Astrocyte (in vitro differentiated cells and primary cell): ENCODE data around the gene PAX5. TPM values are rescaled to one million over a fixed set of nuclear protein-coding genes. Genes with fewer than 3 reads are reported as not detected.

Experiments
- DNase-seq: peaks from one replicate; pipeline ENCODE4 v3.0.0-alpha.2; 2010; ENCODE audit warnings: low read depth
- FAIRE-seq: peaks from 2 replicates; lab custom pipeline; 2011; peaks lifted over from hg19 to GRCh38; lab: Jason Lieb, UNC
- H2AFZ ChIP-seq: 2 replicates; pipeline ENCODE4 v1.6.0; 2012; ENCODE audit warnings: low read depth, low read length, inconsistent platforms
- H3K27ac ChIP-seq: 2 replicates; pipeline ENCODE4 v1.5.1; 2011; ENCODE audit warnings: low read depth, low read length, inconsistent platforms
- H3K27me3 ChIP-seq: 2 replicates; pipeline ENCODE4 v1.6.0; 2011; ENCODE audit warnings: low read length, inconsistent platforms; ENCODE audit not compliant: insufficient read depth
- H3K36me3 ChIP-seq: 2 replicates; pipeline ENCODE4 v1.5.1; 2011; ENCODE audit warnings: low read length, inconsistent platforms; ENCODE audit not compliant: insufficient read depth
- H3K4me1 ChIP-seq: 2 replicates; pipeline ENCODE4 v1.5.1; 2011; ENCODE audit warnings: low read length, inconsistent platforms; ENCODE audit not compliant: insufficient read depth
- H3K4me2 ChIP-seq: 2 replicates; pipeline ENCODE4 v1.6.0; 2012; ENCODE audit warnings: low read length, inconsistent platforms
- H3K4me3 ChIP-seq: 2 replicates; pipeline ENCODE4 v1.5.1; 2011; ENCODE audit warnings: low read depth, mild to moderate bottlenecking, low read length, inconsistent platforms; ENCODE audit not compliant: insufficient read depth
- H3K79me2 ChIP-seq: 2 replicates; pipeline ENCODE4 v1.6.0; 2012; ENCODE audit warnings: mild to moderate bottlenecking, low read length, inconsistent platforms; ENCODE audit not compliant: insufficient read depth
- H3K9ac ChIP-seq: 2 replicates; pipeline ENCODE4 v1.6.0; 2012; ENCODE audit warnings: mild to moderate bottlenecking, low read length, inconsistent platforms
- H3K9me3 ChIP-seq: 2 replicates; pipeline ENCODE4 v1.5.1; 2012; ENCODE audit warnings: low read depth, mild to moderate bottlenecking, low read length, inconsistent platforms; ENCODE audit not compliant: insufficient read depth
- H4K20me1 ChIP-seq: 2 replicates; pipeline ENCODE4 v1.6.0; 2012; ENCODE audit warnings: low read length, inconsistent platforms; ENCODE audit not compliant: insufficient read depth
- H3K27ac Mint-ChIP-seq: one replicate; pipeline ENCODE4 v1.8.0; 2021; ENCODE audit warnings: mild to moderate bottlenecking, mixed read lengths; ENCODE audit not compliant: unreplicated experiment
- H3K27me3 Mint-ChIP-seq: one replicate; pipeline ENCODE4 v1.8.0; 2021; ENCODE audit warnings: low read depth, mixed read lengths; ENCODE audit not compliant: unreplicated experiment
- H3K36me3 Mint-ChIP-seq: one replicate; pipeline ENCODE4 v1.8.0; 2021; ENCODE audit warnings: low read depth, mixed read lengths; ENCODE audit not compliant: unreplicated experiment
- H3K4me1 Mint-ChIP-seq: one replicate; pipeline ENCODE4 v1.8.0; 2021; ENCODE audit warnings: low read depth, mixed read lengths; ENCODE audit not compliant: unreplicated experiment
- H3K4me3 Mint-ChIP-seq: one replicate; pipeline ENCODE4 v1.8.0; 2021; ENCODE audit warnings: mild to moderate bottlenecking, moderate library complexity, mixed read lengths; ENCODE audit not compliant: unreplicated experiment
- H3K9me3 Mint-ChIP-seq: one replicate; pipeline ENCODE4 v1.8.0; 2021; ENCODE audit warnings: mild to moderate bottlenecking, mixed read lengths; ENCODE audit not compliant: unreplicated experiment
- CTCF ChIP-seq: IDR thresholded peaks from 2 replicates; pipeline ENCODE4 v1.5.1; 2011; ENCODE audit warnings: low read depth, mild to moderate bottlenecking, inconsistent platforms, low read length, moderate library complexity; ENCODE audit not compliant: insufficient read depth
- EZH2 ChIP-seq: IDR thresholded peaks from 2 replicates; pipeline ENCODE4 v1.6.1; 2012; ENCODE audit warnings: mild to moderate bottlenecking, low read length, inconsistent platforms; ENCODE audit not compliant: insufficient read depth
- total RNA-seq: library from RNA; stranded (reverse); gene quantifications from 2 replicates; pipeline ENCODE4 v1.2.1, GENCODE V29; 2021

PAX5 gene
- total RNA-seq, 1 donor from 2014 or later = not detected

DNA sequence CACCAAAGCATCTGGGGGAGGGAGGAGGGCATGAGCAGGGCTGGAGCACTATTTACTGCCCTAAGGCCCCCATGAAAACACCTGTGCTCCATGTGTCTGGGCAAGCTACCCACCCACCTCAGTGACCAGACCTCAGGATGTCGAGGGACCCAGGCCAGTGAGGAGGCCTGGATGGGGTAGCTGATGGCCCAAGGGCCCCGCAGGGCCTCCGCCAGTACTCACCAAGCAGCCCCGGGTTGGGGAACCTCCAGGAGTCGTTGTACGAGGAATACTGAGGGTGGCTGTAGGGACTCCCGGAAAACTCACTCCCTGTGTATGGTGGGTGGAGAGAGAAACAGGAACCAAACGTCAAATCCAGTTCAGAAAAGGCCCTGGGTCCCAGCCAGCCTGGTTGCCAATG is 187.4 kb downstream of the PAX5 start:
- Histone ChIP-seq H4K20me1 (no peaks in the 10 kb centered on the region), H3K9me3 (no peaks in the 10 kb centered on the region), H3K4me2 (no peak overlapping the region), H3K36me3 (no peaks in the 10 kb centered on the region), H3K9ac (no peak overlapping the region), H2AFZ (no peak overlapping the region), H3K27me3 (peaks cover 29% of the 10 kb centered on the region), H3K27ac (no peak overlapping the region), H3K79me2 (no peaks in the 10 kb centered on the region), H3K4me1 (no peaks in the 10 kb centered on the region), H3K4me3 (no peak overlapping the region)
- no peaks in the 10 kb centered on the region for H3K9me3 Mint-ChIP-seq
- FAIRE-seq (no peak), DNase-seq (no peak)
- H3K27ac Mint-ChIP-seq = no peak overlapping the region
- TF ChIP-seq CTCF = no peak
- peaks cover 55% of the 10 kb centered on the region for H3K27me3 Mint-ChIP-seq
- no peaks in the 10 kb centered on the region for H3K4me1 Mint-ChIP-seq
- no peaks in the 10 kb centered on the region for H3K36me3 Mint-ChIP-seq
- no peak overlapping the region for H3K4me3 Mint-ChIP-seq

- H3K27ac Mint-ChIP-seq = no peak overlapping the region
- H4K20me1 ChIP-seq = no peaks in the 10 kb centered on the region
- no peak overlapping the region for H3K4me3 Mint-ChIP-seq
Observed at GRCh38 chr9:36845844-36846243, 188.2 kb downstream of the PAX5 start.

DNA sequence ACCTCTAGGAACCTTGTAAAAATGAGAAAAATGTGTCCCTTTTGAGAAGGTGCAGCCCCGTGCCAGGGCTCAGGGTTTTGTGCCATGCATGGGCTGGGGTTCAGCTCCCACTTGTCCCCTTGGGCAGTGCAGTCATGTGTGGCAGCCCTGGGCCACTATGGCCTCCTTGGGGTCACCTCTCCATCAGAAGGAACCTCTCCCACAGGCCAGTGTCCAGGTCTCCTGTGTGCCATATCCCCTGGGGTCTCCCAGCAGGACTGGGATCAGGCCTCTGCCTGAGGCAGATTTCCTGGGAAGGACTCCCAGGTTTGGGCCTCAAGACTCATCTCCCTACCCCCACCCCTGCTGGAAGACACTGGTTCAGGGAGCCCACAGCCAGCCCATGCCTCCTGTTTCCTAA is 189.1 kb downstream of the PAX5 start:
- H3K4me2 ChIP-seq = no peak overlapping the region
- H3K27ac ChIP-seq = no peak overlapping the region
- H3K36me3 ChIP-seq = no peaks in the 10 kb centered on the region
- no peak overlapping the region for H3K4me3 ChIP-seq
- peaks cover 31% of the 10 kb centered on the region for H3K27me3 ChIP-seq
- H4K20me1 ChIP-seq = no peaks in the 10 kb centered on the region
- no peak overlapping the region for H3K27ac Mint-ChIP-seq
- H3K4me1 Mint-ChIP-seq = no peaks in the 10 kb centered on the region
- no peaks in the 10 kb centered on the region for H3K36me3 Mint-ChIP-seq
- H2AFZ ChIP-seq = no peak overlapping the region
- no peak overlapping the region for H3K9ac ChIP-seq
- TF ChIP-seq CTCF (no peak), EZH2 (no peak)
- H3K4me1 ChIP-seq = no peaks in the 10 kb centered on the region
- DNase-seq = no peak
- H3K79me2 ChIP-seq = no peaks in the 10 kb centered on the region
- no peak for FAIRE-seq
- H3K9me3 ChIP-seq = no peaks in the 10 kb centered on the region
- peaks cover 41% of the 10 kb centered on the region for H3K27me3 Mint-ChIP-seq
- H3K4me3 Mint-ChIP-seq = no peak overlapping the region
- no peaks in the 10 kb centered on the region for H3K9me3 Mint-ChIP-seq

More at GRCh38 chr9:36845844-36846243, 188.2 kb downstream of the PAX5 start:
- no peak overlapping the region for H2AFZ ChIP-seq
- H3K27me3 Mint-ChIP-seq = peaks cover 47% of the 10 kb centered on the region
- H3K36me3 ChIP-seq = no peaks in the 10 kb centered on the region
- H3K4me3 ChIP-seq = no peak overlapping the region
- H3K27ac ChIP-seq = no peak overlapping the region
- H3K9me3 Mint-ChIP-seq = no peaks in the 10 kb centered on the region
- no peaks in the 10 kb centered on the region for H3K79me2 ChIP-seq
- DNase-seq = no peak
- H3K4me2 ChIP-seq = no peak overlapping the region
- TF ChIP-seq CTCF = no peak
- no peak for TF ChIP-seq EZH2
- FAIRE-seq = no peak
- no peaks in the 10 kb centered on the region for H3K4me1 ChIP-seq
- H3K4me1 Mint-ChIP-seq = no peaks in the 10 kb centered on the region
- H3K9ac ChIP-seq = no peak overlapping the region
- H3K36me3 Mint-ChIP-seq = no peaks in the 10 kb centered on the region
- H3K9me3 ChIP-seq = no peaks in the 10 kb centered on the region
- H3K27me3 ChIP-seq = peaks cover 32% of the 10 kb centered on the region
